SK-N-MC (cell line): ENCODE measurements around the gene ALKBH5.

Experiments used
- DNase-seq: peaks from one replicate; pipeline ENCODE4 v3.0.0-alpha.2; 2011; ENCODE audit warnings: low read depth, low spot score
- H3K27ac ChIP-seq: fragments of 200-600 bp; sonication (generic); 2 replicates; pipeline ENCODE4 v1.5.1; 2016; ENCODE audit warnings: mixed run types
- H3K36me3 ChIP-seq: fragments of 200-600 bp; sonication (generic); 2 replicates; pipeline ENCODE4 v1.6.1; 2017; ENCODE audit warnings: antibody characterized with exemption, low read length, mixed read lengths; ENCODE audit not compliant: insufficient read depth
- H3K4me3 ChIP-seq: fragments of 200-600 bp; sonication (generic); 2 replicates; pipeline ENCODE4 v1.5.1; 2016
- H3K9ac ChIP-seq: fragments of 200-600 bp; sonication (generic); 2 replicates; pipeline ENCODE4 v1.8.0; 2017; ENCODE audit warnings: mixed run types, mixed read lengths; ENCODE audit not compliant: insufficient read length
- H3K9me3 ChIP-seq: fragments of 200-600 bp; sonication (generic); 2 replicates; pipeline ENCODE4 v1.6.1; 2017; ENCODE audit warnings: low read depth, mild to moderate bottlenecking, antibody characterized with exemption, low read length, moderate library complexity, mixed read lengths
- EZH2 ChIP-seq: fragments of 200-600 bp; sonication (generic); IDR thresholded peaks from one replicate; pipeline ENCODE4 v1.6.1; 2017; ENCODE audit warnings: antibody characterized with exemption
- FOXP2 ChIP-seq: optimal IDR thresholded peaks from 2 replicates; pipeline ENCODE3; 2011; ENCODE audit warnings: mild to moderate bottlenecking, moderate library complexity; ENCODE audit not compliant: insufficient read depth; ENCODE audit errors: extremely low read length, control extremely low read depth
- POLR2AphosphoS5 ChIP-seq: IDR thresholded peaks from 2 replicates; pipeline ENCODE4 v1.6.1; 2012; ENCODE audit warnings: mild to moderate bottlenecking, low read depth, low read length, borderline replicate concordance

ALKBH5 gene

GRCh38 chr17:18234853-18235380 lies 51.3 kb downstream of the ALKBH5 start:
- no peaks in the 10 kb centered on the region for H3K36me3 ChIP-seq
- no peak overlapping the region for H3K4me3 ChIP-seq
- TF ChIP-seq EZH2 (no peak), FOXP2 (no peak), POLR2AphosphoS5 (no peak)
- DNase-seq = no peak
- no peaks in the 10 kb centered on the region for H3K9me3 ChIP-seq
- H3K9ac ChIP-seq = no peak overlapping the region
- no peak overlapping the region for H3K27ac ChIP-seq

GRCh38 chr17:18235743-18236256 lies 52.2 kb downstream of the ALKBH5 start:
- no peak overlapping the region for H3K9ac ChIP-seq
- H3K27ac ChIP-seq = no peak overlapping the region
- H3K9me3 ChIP-seq = no peaks in the 10 kb centered on the region
- no peak for TF ChIP-seq POLR2AphosphoS5
- TF ChIP-seq EZH2 = no peak
- no peak for TF ChIP-seq FOXP2
- H3K36me3 ChIP-seq = no peaks in the 10 kb centered on the region
- H3K4me3 ChIP-seq = no peak overlapping the region
- no peak for DNase-seq

DNA sequence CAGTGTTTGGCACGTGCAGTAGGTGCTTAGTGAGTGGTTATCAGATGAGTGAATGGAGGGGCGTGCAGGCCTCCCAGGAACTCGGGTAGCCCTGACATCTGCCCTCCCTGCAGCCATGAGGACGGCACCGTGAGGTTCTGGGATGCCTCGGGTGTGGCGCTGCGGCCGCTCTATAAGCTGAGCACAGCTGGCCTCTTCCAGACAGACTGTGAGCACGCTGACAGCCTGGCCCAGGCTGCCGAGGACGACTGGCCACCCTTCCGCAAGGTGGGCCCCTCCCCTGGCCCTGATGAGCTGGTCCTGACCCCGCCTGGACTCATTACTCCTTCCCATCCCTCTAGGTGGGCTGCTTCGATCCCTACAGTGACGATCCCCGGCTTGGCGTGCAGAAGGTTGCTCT lies 52.9 kb downstream of the ALKBH5 start:
- H3K27ac ChIP-seq = no peak overlapping the region
- no peaks in the 10 kb centered on the region for H3K9me3 ChIP-seq
- TF ChIP-seq EZH2 (no peak), POLR2AphosphoS5 (no peak), FOXP2 (no peak)
- no peaks in the 10 kb centered on the region for H3K36me3 ChIP-seq
- no peak for DNase-seq
- no peak overlapping the region for H3K9ac ChIP-seq
- H3K4me3 ChIP-seq = no peak overlapping the region

- no peak for DNase-seq
- Histone ChIP-seq H3K36me3 (no peaks in the 10 kb centered on the region), H3K27ac (no peak overlapping the region), H3K9ac (no peak overlapping the region), H3K9me3 (no peaks in the 10 kb centered on the region), H3K4me3 (no peak overlapping the region)
- TF ChIP-seq EZH2 = no peak
- TF ChIP-seq POLR2AphosphoS5 = no peak
- no peak for TF ChIP-seq FOXP2
These were observed 53.8 kb downstream of the ALKBH5 start for GRCh38 chr17:18237461-18237860.

GRCh38 chr17:18238299-18238698 lies 54.7 kb downstream of the ALKBH5 start:
- no peaks in the 10 kb centered on the region for H3K36me3 ChIP-seq
- no peak for TF ChIP-seq EZH2
- no peak for TF ChIP-seq FOXP2
- no peak for TF ChIP-seq POLR2AphosphoS5
- no peaks in the 10 kb centered on the region for H3K9me3 ChIP-seq
- H3K27ac ChIP-seq = no peak overlapping the region
- H3K4me3 ChIP-seq = no peak overlapping the region
- H3K9ac ChIP-seq = no peak overlapping the region
- DNase-seq = no peak

GRCh38 chr17:18240449-18240848 lies 56.8 kb downstream of the ALKBH5 start:
- Histone ChIP-seq H3K9ac (no peak overlapping the region), H3K36me3 (peaks cover 7% of the 10 kb centered on the region)

GRCh38 chr17:18241229-18241871 lies 57.7 kb downstream of the ALKBH5 start:
- no peak overlapping the region for H3K4me3 ChIP-seq
- no peak overlapping the region for H3K9ac ChIP-seq
- TF ChIP-seq FOXP2 (no peak), EZH2 (no peak), POLR2AphosphoS5 (no peak)
- H3K27ac ChIP-seq = no peak overlapping the region
- H3K36me3 ChIP-seq = peaks cover 10% of the 10 kb centered on the region
- DNase-seq = no peak
- H3K9me3 ChIP-seq = no peaks in the 10 kb centered on the region

More at GRCh38 chr17:18240449-18240848, 56.8 kb downstream of the ALKBH5 start:
- H3K9me3 ChIP-seq = no peaks in the 10 kb centered on the region
- no peak overlapping the region for H3K4me3 ChIP-seq
- DNase-seq = no peak
- TF ChIP-seq POLR2AphosphoS5 = no peak
- TF ChIP-seq FOXP2 = no peak
- TF ChIP-seq EZH2 = no peak
- no peak overlapping the region for H3K27ac ChIP-seq

DNA sequence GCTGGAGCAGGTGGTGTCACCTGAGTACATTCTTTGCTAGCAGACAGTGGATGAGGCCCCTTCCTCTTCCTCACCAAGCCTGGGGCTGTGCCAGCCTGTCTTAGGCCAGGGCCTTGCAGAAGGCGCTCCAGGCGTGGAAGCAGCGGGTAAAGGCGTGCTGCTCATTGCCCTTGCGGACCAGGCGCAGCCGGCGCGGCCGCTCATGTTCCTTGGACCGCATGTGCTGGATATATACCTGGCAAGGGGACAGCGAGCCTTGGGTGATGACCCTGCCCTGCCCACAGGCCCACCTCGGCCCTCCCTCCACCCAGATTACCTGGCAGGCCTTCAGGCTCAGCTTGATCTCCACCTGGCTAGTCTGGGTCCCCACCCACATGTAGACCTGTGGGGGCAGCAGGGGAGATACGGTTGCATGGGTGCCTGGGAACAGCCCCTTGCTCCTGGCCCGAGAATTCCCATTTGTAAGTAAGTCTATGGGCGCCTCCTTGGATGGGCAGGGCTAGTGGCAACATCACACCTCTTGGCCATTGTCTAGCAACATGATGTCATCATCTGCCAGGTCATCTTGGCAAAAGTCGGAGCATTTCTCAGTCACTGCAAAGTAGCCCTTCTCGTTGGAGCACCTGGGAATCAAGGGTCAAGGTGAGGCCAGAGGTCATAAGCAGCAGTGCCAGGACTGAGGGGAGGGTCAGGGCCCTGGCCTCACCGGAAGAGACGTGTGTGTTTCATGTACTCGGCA lies 61.6 kb downstream of the ALKBH5 start:
- TF ChIP-seq FOXP2 = no peak
- no peak for TF ChIP-seq EZH2
- no peak for TF ChIP-seq POLR2AphosphoS5
- Histone ChIP-seq H3K9me3 (no peaks in the 10 kb centered on the region), H3K9ac (no peak overlapping the region), H3K27ac (no peak overlapping the region), H3K4me3 (no peak overlapping the region), H3K36me3 (peaks cover 10% of the 10 kb centered on the region)
- DNase-seq = no peak
